H1 (cell line): ENCODE measurements around the gene GULP1. TPM values are rescaled to one million over a fixed set of nuclear protein-coding genes. Genes with fewer than 3 reads are reported as not detected.

Source experiments
- CTCF ChIA-PET: fragments of 300-600 bp; sonication (Branson Sonifier 250); formaldehyde crosslinking; loops from one replicate; lab custom pipeline; 2021; ENCODE audit not compliant: partially characterized antibody; lab: Charles Lee
- POLR2A ChIA-PET: fragments of 300-600 bp; sonication (Branson Sonifier 250); formaldehyde crosslinking; loops from one replicate; lab custom pipeline; 2021; ENCODE audit warnings: inconsistent platforms; ENCODE audit not compliant: partially characterized antibody; lab: Charles Lee
- DNase-seq, 2 experiments: peaks; one replicate each; pipeline versions ENCODE4 v3.0.0 to v3.0.0-alpha.2; 2010 to 2022; ENCODE audit warnings: low spot score in 2 of 2, low read depth in 1 of 2, mixed read lengths in 1 of 2
- FAIRE-seq: peaks from 2 replicates; lab custom pipeline; 2011; peaks lifted over from hg19 to GRCh38; lab: Jason Lieb, UNC
- H2AFZ ChIP-seq: 2 replicates; pipeline ENCODE4 v1.8.1; 2012; ENCODE audit warnings: low read length, inconsistent platforms
- H2AK5ac ChIP-seq: 2 replicates; pipeline ENCODE4 v1.6.1; 2013; ENCODE audit warnings: low read depth, low read length
- H2BK120ac ChIP-seq: replicated peaks from 2 replicates; pipeline ENCODE3; 2013; ENCODE audit warnings: low read depth, low read length, inconsistent platforms
- H2BK12ac ChIP-seq: 2 replicates; pipeline ENCODE4 v1.6.1; 2013; ENCODE audit warnings: low read depth, low read length
- H2BK15ac ChIP-seq: 2 replicates; pipeline ENCODE4 v1.6.1; 2013; ENCODE audit warnings: low read length
- H2BK20ac ChIP-seq: 2 replicates; pipeline ENCODE4 v1.6.1; 2013; ENCODE audit warnings: low read length
- H2BK5ac ChIP-seq: 2 replicates; pipeline ENCODE4 v1.6.1; 2013; ENCODE audit warnings: low read depth, low read length
- H3K14ac ChIP-seq: 2 replicates; pipeline ENCODE4 v1.6.1; 2013; ENCODE audit warnings: inconsistent platforms; ENCODE audit not compliant: insufficient read length
- H3K18ac ChIP-seq: 2 replicates; pipeline ENCODE4 v1.6.1; 2013; ENCODE audit warnings: low read length; ENCODE audit errors: extremely low read depth
- H3K23ac ChIP-seq: 2 replicates; pipeline ENCODE4 v1.6.1; 2013; ENCODE audit warnings: inconsistent platforms; ENCODE audit not compliant: insufficient read length
- H3K23me2 ChIP-seq: 2 replicates; pipeline ENCODE4 v1.6.1; 2013; ENCODE audit warnings: low read depth, low read length
- H3K27ac ChIP-seq: 2 replicates; pipeline ENCODE4 v1.6.1; 2011; ENCODE audit warnings: low read depth, low read length, inconsistent platforms
- H3K27me3 ChIP-seq, 4 experiments: replicated peaks in 1 of 4; 1 replicate in 1 of 4; 2 replicates in 3 of 4; pipeline versions ENCODE4 v1.6.1 to v1.8.1; 2011 to 2013; ENCODE audit warnings: low read length in 3 of 4, mild to moderate bottlenecking in 3 of 4, inconsistent platforms in 2 of 4, mixed read lengths in 2 of 4, moderate library complexity in 1 of 4; ENCODE audit not compliant: control insufficient read depth in 3 of 4, insufficient read depth in 3 of 4; ENCODE audit errors: extremely low read depth in 1 of 4
- H3K36me3 ChIP-seq, 4 experiments: 2 replicates each; pipeline versions ENCODE4 v1.6.1 to v1.8.1; 2011 to 2013; ENCODE audit warnings: mild to moderate bottlenecking in 4 of 4, low read length in 3 of 4, moderate library complexity in 2 of 4, control low read depth in 1 of 4, inconsistent platforms in 1 of 4; ENCODE audit not compliant: insufficient read depth in 4 of 4, control insufficient read depth in 2 of 4
- H3K4ac ChIP-seq: replicated peaks from 2 replicates; pipeline ENCODE3; 2013; ENCODE audit warnings: low read length, low read depth, mixed read lengths, inconsistent platforms; ENCODE audit not compliant: insufficient read length
- H3K4me1 ChIP-seq, 4 experiments: replicated peaks in 1 of 4; 1 replicate in 1 of 4; 2 replicates in 3 of 4; pipeline versions ENCODE4 v1.6.1 to v1.8.1; 2011 to 2013; ENCODE audit warnings: low read length in 3 of 4, inconsistent platforms in 2 of 4, mixed read lengths in 1 of 4; ENCODE audit not compliant: insufficient read depth in 4 of 4, control insufficient read depth in 3 of 4
- H3K4me2 ChIP-seq, 2 experiments: 2 replicates each; pipeline versions ENCODE4 v1.6.1 to v1.8.1; 2011 to 2013; ENCODE audit warnings: low read depth in 2 of 2, low read length in 2 of 2, control low read depth in 1 of 2, inconsistent platforms in 1 of 2, mild to moderate bottlenecking in 1 of 2; ENCODE audit not compliant: insufficient read depth in 1 of 2
- H3K4me3 ChIP-seq, 4 experiments: fragments of 200-600, 300-600 bp in 1 of 4; sonication (generic), shearing (Covaris generic), sonication (Bioruptor Twin) in 1 of 4; 2 replicates each; pipeline versions ENCODE4 v1.5.1 to v1.8.1; 2011 to 2016; ENCODE audit warnings: low read length in 4 of 4, low read depth in 3 of 4, control low read depth in 2 of 4, inconsistent platforms in 2 of 4, mild to moderate bottlenecking in 2 of 4, mixed read lengths in 1 of 4, moderate library complexity in 1 of 4; ENCODE audit not compliant: insufficient read depth in 2 of 4; ENCODE audit errors: extremely low read depth in 1 of 4
- H3K56ac ChIP-seq: replicated peaks from 2 replicates; pipeline ENCODE3; 2013; ENCODE audit warnings: low read depth, mild to moderate bottlenecking, mixed read lengths, low read length, inconsistent platforms; ENCODE audit not compliant: insufficient read length
- H3K79me1 ChIP-seq: 2 replicates; pipeline ENCODE4 v1.6.1; 2013; ENCODE audit warnings: low read depth, low read length, control low read depth
- H3K79me2 ChIP-seq, 2 experiments: 2 replicates each; pipeline versions ENCODE4 v1.6.1 to v1.8.1; 2012 to 2013; ENCODE audit warnings: low read length in 2 of 2, mild to moderate bottlenecking in 2 of 2, inconsistent platforms in 1 of 2; ENCODE audit not compliant: insufficient read depth in 2 of 2, control insufficient read depth in 1 of 2
- H3K9ac ChIP-seq, 4 experiments: replicated peaks in 1 of 4; 1 replicate in 1 of 4; 2 replicates in 3 of 4; pipeline versions ENCODE4 v1.6.1 to v1.8.1; 2011 to 2013; ENCODE audit warnings: low read depth in 3 of 4, low read length in 3 of 4, control low read depth in 2 of 4, mild to moderate bottlenecking in 2 of 4, moderate library complexity in 2 of 4, inconsistent platforms in 1 of 4; ENCODE audit errors: extremely low read depth in 1 of 4
- H3K9me3 ChIP-seq, 2 experiments: 2 replicates each; pipeline versions ENCODE4 v1.6.1 to v1.8.1; 2012 to 2013; ENCODE audit warnings: mild to moderate bottlenecking in 2 of 2, moderate library complexity in 2 of 2, control low read depth in 1 of 2, inconsistent platforms in 1 of 2, low read depth in 1 of 2, low read length in 1 of 2, mixed read lengths in 1 of 2; ENCODE audit not compliant: insufficient read depth in 2 of 2
- H4K20me1 ChIP-seq, 2 experiments: replicated peaks in 1 of 2; 2 replicates each; pipeline versions ENCODE3 to v1.8.1; 2011 to 2013; ENCODE audit warnings: inconsistent platforms in 2 of 2, low read length in 2 of 2, mild to moderate bottlenecking in 1 of 2; ENCODE audit not compliant: insufficient read depth in 2 of 2, control insufficient read depth in 1 of 2
- H4K5ac ChIP-seq: 2 replicates; pipeline ENCODE4 v1.6.1; 2013; ENCODE audit warnings: low read length, low read depth, mixed read lengths, inconsistent platforms; ENCODE audit not compliant: insufficient read length
- H4K8ac ChIP-seq: 2 replicates; pipeline ENCODE4 v1.8.0; 2013; ENCODE audit warnings: mild to moderate bottlenecking, moderate library complexity, low read length, inconsistent platforms; ENCODE audit not compliant: insufficient read depth; ENCODE audit errors: extremely low read depth
- H4K91ac ChIP-seq: replicated peaks from 2 replicates; pipeline ENCODE3; 2013; ENCODE audit warnings: low read length, mixed read lengths, inconsistent platforms; ENCODE audit not compliant: insufficient read length
- CEBPB ChIP-seq: IDR thresholded peaks from 2 replicates; pipeline ENCODE4 v1.6.1; 2012; ENCODE audit warnings: low read depth, low read length
- EGR1 ChIP-seq: IDR thresholded peaks from 2 replicates; pipeline ENCODE4 v1.6.1; 2011; ENCODE audit warnings: low read depth, low read length, borderline replicate concordance
- WGBS, 2 experiments: shearing (Covaris generic) in 1 of 2; methylation state at CpG; one replicate each; pipeline versions ENCODE4 v1.1.6 to v1.1.7; 2013 to 2015; ENCODE audit warnings: low lambda C conversion rate in 2 of 2, mixed read lengths in 2 of 2, inconsistent platforms in 1 of 2, low coverage in 1 of 2, missing lambda C conversion rate in 1 of 2; ENCODE audit not compliant: insufficient replicate concordance in 2 of 2, insufficient coverage in 1 of 2, insufficient read length in 1 of 2; ENCODE audit errors: extremely low coverage in 1 of 2, missing lambda C conversion rate in 1 of 2; 5-methylcytosine and 5-hydroxymethylcytosine counted together
- polyA plus RNA-seq, 7 experiments: library from polyadenylated mRNA; depleted of rRNA in 3 of 7; stranded (reverse) in 5 of 7; unstranded in 2 of 7; fragments of >200 nt in 5 of 7; fragments of 200-250 nt in 2 of 7; gene quantifications; 1 replicate in 5 of 7; 2 replicates in 1 of 7; 4 replicates in 1 of 7; pipeline versions ENCODE4 v1.2.1 to v1.2.3, GENCODE V29; 2011 to 2013; ENCODE audit warnings: missing spikeins in 2 of 7, mixed read lengths in 2 of 7
- total RNA-seq: library from RNA; stranded (reverse); fragmentation: NEBNext Ultra II Directional; extraction: Animal tissue kit (Norgen Biotek cat#: 25700); gene quantifications from 2 replicates; pipeline ENCODE4 v1.2.1, GENCODE V29; 2021

GULP1 gene
- total and polyA plus RNA-seq, 2 of the 8 experiments (the other 6 are each of a cell fraction or from before 2014, with no cell fraction given): 69.7 to 139 TPM

DNA sequence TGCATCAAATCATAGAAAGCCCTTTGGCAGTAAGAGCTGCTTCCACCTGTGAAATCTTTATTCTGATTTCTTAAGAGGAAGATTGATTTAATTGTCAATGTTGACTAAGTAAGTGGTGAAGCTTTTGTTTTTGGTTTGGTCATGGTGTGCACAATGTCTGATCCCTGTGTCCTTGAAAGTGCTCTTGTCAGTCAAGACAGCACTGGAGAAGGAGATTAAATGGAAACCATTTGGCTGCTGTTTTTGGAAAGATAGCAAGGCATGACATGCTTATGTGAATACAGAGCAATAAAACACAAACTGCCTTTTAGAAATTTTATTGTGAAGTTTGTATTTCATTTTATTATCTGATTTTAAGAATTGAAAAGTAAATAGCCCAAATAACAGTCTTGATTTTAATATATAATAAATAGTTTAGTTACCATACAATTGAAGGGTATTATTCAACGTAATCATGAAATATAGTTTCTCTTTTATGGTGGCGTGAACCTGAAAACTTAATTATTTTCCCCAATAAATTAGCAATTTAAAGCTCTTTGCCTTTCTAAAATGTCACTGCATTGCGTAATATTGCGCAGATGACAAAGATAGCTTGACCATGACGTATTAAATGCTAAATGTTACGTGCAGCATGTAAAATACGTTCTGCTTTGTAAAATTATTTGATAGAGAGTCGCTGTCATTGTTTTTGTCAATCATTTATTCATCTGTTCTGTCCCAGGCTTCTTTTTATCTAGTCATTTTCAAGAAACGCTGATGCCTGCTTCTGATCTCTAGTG, 69.0 kb downstream of the GULP1 start:
- no peak overlapping the region for H4K91ac ChIP-seq
- POLR2A ChIA-PET: interaction anchor here (0.6 to 2.7 kb wide), 5 partner anchors 9 to 1326 kb away, joined by 3 to 9 read pairs (median 3); partner anchors contain the start of gene GULP1
- no peak overlapping the region for H3K27ac ChIP-seq
- peaks cover 4 to 5% of the 10 kb centered on the region in 2 experiments for H4K20me1 ChIP-seq
- no peaks in the 10 kb centered on the region for H3K23me2 ChIP-seq
- H4K5ac ChIP-seq: no peak overlapping the region
- CTCF ChIA-PET: interaction anchor here (0.6 to 2.5 kb wide), 8 partner anchors 8 to 230 kb away, joined by 3 to 7 read pairs (median 3); partner anchors contain the start of gene GULP1
- H3K27me3 ChIP-seq: no peaks in the 10 kb centered on the region
- no peak overlapping the region for H3K4me3 ChIP-seq
- no peak overlapping the region for H2BK20ac ChIP-seq
- no peak overlapping the region for H3K18ac ChIP-seq
- H3K4me2 ChIP-seq: no peak overlapping the region
- no peaks in the 10 kb centered on the region for H3K36me3 ChIP-seq
- TF ChIP-seq CEBPB (peak; percentile 94), EGR1 (no peak)
- no peak overlapping the region for H3K23ac ChIP-seq
- H3K4me1 ChIP-seq: peaks cover 0 to 8% (median 4%) of the 10 kb centered on the region in 4 experiments; a peak in 3 of 7 replicates
- no peak overlapping the region for H3K14ac ChIP-seq
- H2BK12ac ChIP-seq: no peak overlapping the region
- H3K56ac ChIP-seq: no peak overlapping the region
- FAIRE-seq (no peak), DNase-seq (no peak)
- H2AFZ ChIP-seq: no peak overlapping the region
- H2BK5ac ChIP-seq: no peak overlapping the region
- H3K79me1 ChIP-seq: peaks cover 5% of the 10 kb centered on the region
- H3K79me2 ChIP-seq: peaks cover 6 to 100% of the 10 kb centered on the region in 2 experiments
- 90% methylated on average over 9 of the region's 9 CpGs; no CpG with 5 or more reads in 1 of the 2 experiments for WGBS, 2 experiments
- H2AK5ac ChIP-seq: no peak overlapping the region
- H4K8ac ChIP-seq: no peak overlapping the region
- peak overlapping the region; percentile 83 for H3K4ac ChIP-seq
- H2BK120ac ChIP-seq: no peak overlapping the region
- no peaks in the 10 kb centered on the region; a peak in 1 of 4 replicates for H3K9me3 ChIP-seq
- H2BK15ac ChIP-seq: no peak overlapping the region
- H3K9ac ChIP-seq: no peak overlapping the region
